RWPE2 (cell line): ENCODE measurements around the gene CDK12.
"Not testable (repeated sequence)": the region's sequence is repeated elsewhere in the genome, so short reads cannot be mapped to it uniquely, and the experiment has no call there.

Experiments
- ATAC-seq: fragments of 200-7000 bp; cut with Tn5 transposase; 3 replicates; pipeline ENCODE4 v1.9.1; 2021; ENCODE audit warnings: low read depth
- DNase-seq: peaks from one replicate; pipeline ENCODE4 v3.0.0-alpha.2; 2020; ENCODE audit warnings: low spot score
- H3K27ac ChIP-seq: fragments of 450-650 bp; 2 replicates; pipeline ENCODE4 v1.5.1; 2017; ENCODE audit warnings: mild to moderate bottlenecking; ENCODE audit not compliant: poor library complexity, severe bottlenecking
- H3K27me3 ChIP-seq: fragments of 250-450 bp; sonication (Bioruptor Pico); 2 replicates; pipeline ENCODE4 v1.5.1; 2021; ENCODE audit warnings: mild to moderate bottlenecking, moderate library complexity; ENCODE audit not compliant: insufficient read depth, poor library complexity, severe bottlenecking
- H3K36me3 ChIP-seq: fragments of 250-450 bp; sonication (Bioruptor Pico); 2 replicates; pipeline ENCODE4 v1.5.1; 2020; ENCODE audit warnings: low read depth, mild to moderate bottlenecking, moderate library complexity
- H3K4me1 ChIP-seq: fragments of 250-450 bp; sonication (Bioruptor Pico); 2 replicates; pipeline ENCODE4 v1.5.1; 2021; ENCODE audit warnings: mild to moderate bottlenecking, moderate library complexity; ENCODE audit not compliant: insufficient read depth, poor library complexity, severe bottlenecking
- H3K4me3 ChIP-seq: fragments of 250-450 bp; sonication (Bioruptor Pico); 2 replicates; pipeline ENCODE4 v1.5.1; 2021; ENCODE audit warnings: mild to moderate bottlenecking, moderate library complexity; ENCODE audit not compliant: severe bottlenecking
- H3K9me3 ChIP-seq: fragments of 250-450 bp; sonication (Bioruptor Pico); 2 replicates; pipeline ENCODE4 v1.5.1; 2021; ENCODE audit warnings: mild to moderate bottlenecking, moderate library complexity; ENCODE audit not compliant: severe bottlenecking
- CTCF ChIP-seq: fragments of 450-650 bp; IDR thresholded peaks from one replicate; pipeline ENCODE4 v1.5.1; 2017; ENCODE audit warnings: mild to moderate bottlenecking, moderate library complexity; ENCODE audit not compliant: poor library complexity, severe bottlenecking

The CDK12 gene

GRCh38 chr17:39531252-39531651 lies 70.0 kb downstream of the CDK12 start:
- DNase-seq (no peak), ATAC-seq (no peak)
- no peak for TF ChIP-seq CTCF
- Histone ChIP-seq H3K27ac (no peak overlapping the region), H3K4me3 (no peak overlapping the region), H3K36me3 (peaks cover 59% of the 10 kb centered on the region), H3K27me3 (no peaks in the 10 kb centered on the region), H3K9me3 (no peaks in the 10 kb centered on the region), H3K4me1 (peaks cover 11% of the 10 kb centered on the region)

- Histone ChIP-seq H3K4me3 (no peak overlapping the region), H3K9me3 (no peaks in the 10 kb centered on the region), H3K27me3 (no peaks in the 10 kb centered on the region), H3K4me1 (peaks cover 11% of the 10 kb centered on the region), H3K36me3 (peaks cover 33% of the 10 kb centered on the region), H3K27ac (no peak overlapping the region)
- DNase-seq (no peak), ATAC-seq (no peak; the same call in 2 of the 3 replicates)
- no peak for TF ChIP-seq CTCF
These were observed 72.6 kb downstream of the CDK12 start for GRCh38 chr17:39533891-39534290.

GRCh38 chr17:39534768-39535405 lies 73.6 kb downstream of the CDK12 start:
- ATAC-seq (no peak), DNase-seq (no peak)
- Histone ChIP-seq H3K27ac (no peak overlapping the region), H3K9me3 (no peaks in the 10 kb centered on the region), H3K4me1 (peaks cover 11% of the 10 kb centered on the region), H3K4me3 (no peak overlapping the region), H3K36me3 (peaks cover 23% of the 10 kb centered on the region), H3K27me3 (no peaks in the 10 kb centered on the region)
- no peak for TF ChIP-seq CTCF

- DNase-seq = no peak
- no peaks in the 10 kb centered on the region for H3K27me3 ChIP-seq
- no peak overlapping the region for H3K27ac ChIP-seq
- H3K36me3 ChIP-seq = peaks cover 7% of the 10 kb centered on the region
- peaks cover 11% of the 10 kb centered on the region for H3K4me1 ChIP-seq
- H3K9me3 ChIP-seq = no peaks in the 10 kb centered on the region
- no peak for TF ChIP-seq CTCF
- ATAC-seq = no peak
- no peak overlapping the region for H3K4me3 ChIP-seq
These were observed 75.2 kb downstream of the CDK12 start for GRCh38 chr17:39536468-39536867.

- not testable (repeated sequence) for H3K4me3 ChIP-seq, H3K27ac ChIP-seq, ATAC-seq, H3K9me3 ChIP-seq, H3K36me3 ChIP-seq, H3K27me3 ChIP-seq, DNase-seq
- H3K4me1 ChIP-seq = peaks cover 11% of the 10 kb centered on the region
These were observed 76.1 kb downstream of the CDK12 start for GRCh38 chr17:39537364-39537763.
